IPS-NIHi7 (cell line): ENCODE results near the gene FBXO17.
"Not testable (repeated sequence)": the region's sequence is repeated elsewhere in the genome, so short reads cannot be mapped to it uniquely, and the experiment has no call there.

Source experiments
- DNase-seq: peaks from one replicate; pipeline ENCODE4 v3.0.0; 2012; ENCODE audit warnings: mixed read lengths; ENCODE audit errors: extremely low spot score

FBXO17 gene

DNA sequence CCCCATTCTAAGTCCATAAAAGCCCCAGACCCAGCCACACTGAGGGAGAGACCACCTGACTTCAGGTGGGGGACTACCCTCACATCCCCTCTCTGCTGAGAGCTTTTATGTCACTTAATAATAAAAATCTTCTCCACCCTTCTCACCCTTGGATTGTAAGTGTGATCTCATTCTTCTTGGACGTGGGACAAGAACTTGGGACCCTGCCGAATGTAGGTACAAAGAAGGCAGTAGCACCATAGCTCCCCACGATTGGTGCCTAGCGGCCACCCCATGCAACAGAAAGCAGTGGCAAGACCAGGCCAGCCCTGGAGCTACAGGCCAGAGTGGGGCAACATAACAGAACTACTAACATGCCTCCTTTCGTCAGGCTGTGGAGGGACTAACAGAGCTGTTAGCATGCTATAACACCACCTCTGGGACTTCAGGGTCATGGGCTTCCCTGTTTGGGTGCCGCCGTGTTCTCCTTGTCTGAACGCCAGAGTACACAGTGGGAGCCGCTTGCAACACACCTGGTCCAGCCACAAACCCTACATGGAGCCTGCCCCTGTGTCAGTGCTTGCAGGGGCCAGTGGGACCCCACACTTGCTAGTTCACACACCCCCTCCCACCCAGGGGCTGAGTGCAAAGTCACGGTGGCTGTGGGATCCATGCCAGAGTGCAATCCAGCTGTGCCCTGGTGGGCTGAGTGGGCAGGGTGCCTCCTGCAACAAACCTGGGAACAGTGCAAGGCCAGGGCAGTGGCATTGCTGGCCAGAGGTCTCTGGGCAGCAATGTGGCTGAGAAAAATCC lies 5.2 kb upstream of the FBXO17 start:
- DNase-seq = no peak

GRCh38 chr19:38979812-38980211 lies 4.3 kb upstream of the FBXO17 start:
- DNase-seq = no peak

GRCh38 chr19:38978326-38978689 lies 2.8 kb upstream of the FBXO17 start:
- DNase-seq = no peak

- no peak for DNase-seq
These were observed 2.1 kb upstream of the FBXO17 start for GRCh38 chr19:38977445-38978325.

DNA sequence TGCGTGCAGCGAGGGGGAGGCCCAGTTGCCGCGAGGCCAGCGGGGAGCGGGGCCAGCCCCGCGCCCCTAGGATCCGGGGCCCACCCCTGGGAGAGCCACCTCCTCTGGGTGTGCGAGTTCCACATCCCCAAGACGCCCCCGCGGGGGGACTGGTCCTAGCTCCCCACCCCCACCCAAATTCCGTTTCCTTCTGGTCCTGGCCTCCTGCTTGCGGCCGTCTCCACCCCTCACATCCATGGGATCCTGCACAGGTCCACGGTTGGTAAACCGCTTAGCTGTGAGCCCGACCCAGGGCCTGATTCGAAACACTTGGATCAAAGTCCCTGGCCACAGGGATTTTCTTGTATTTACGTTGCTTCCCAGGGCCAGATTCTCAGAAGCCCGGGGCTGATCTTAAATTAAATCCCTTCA lies 324 bp upstream of the FBXO17 start:
- DNase-seq = peak; percentile 30

- no peak for DNase-seq
These were observed 823 bp downstream of the FBXO17 start for GRCh38 chr19:38974624-38975213.

DNA sequence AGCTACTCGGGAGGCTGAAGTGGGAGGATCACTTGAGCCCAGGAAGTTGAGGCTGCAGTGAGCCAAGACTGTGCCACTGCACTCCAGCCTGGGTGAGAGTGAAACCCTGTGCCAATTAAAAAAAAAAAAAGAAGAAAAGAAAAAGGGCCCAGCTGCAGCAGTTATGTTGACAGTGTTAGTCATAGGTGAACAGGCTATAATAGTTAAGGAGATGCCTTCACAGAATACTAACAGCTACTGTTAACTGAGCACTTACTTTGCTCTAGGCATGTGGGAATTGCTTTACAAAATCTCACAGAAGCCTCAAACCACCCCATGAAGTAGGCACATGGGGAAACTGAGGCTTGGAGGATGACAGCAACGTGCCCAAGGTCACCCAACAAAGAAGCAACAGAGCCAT lies 3.9 kb downstream of the FBXO17 start:
- DNase-seq = no peak

- DNase-seq = no peak
These were observed 4.6 kb downstream of the FBXO17 start for GRCh38 chr19:38970664-38971532.

- DNase-seq = not testable (repeated sequence)
These were observed 9.4 kb downstream of the FBXO17 start for GRCh38 chr19:38966149-38966548.

DNA sequence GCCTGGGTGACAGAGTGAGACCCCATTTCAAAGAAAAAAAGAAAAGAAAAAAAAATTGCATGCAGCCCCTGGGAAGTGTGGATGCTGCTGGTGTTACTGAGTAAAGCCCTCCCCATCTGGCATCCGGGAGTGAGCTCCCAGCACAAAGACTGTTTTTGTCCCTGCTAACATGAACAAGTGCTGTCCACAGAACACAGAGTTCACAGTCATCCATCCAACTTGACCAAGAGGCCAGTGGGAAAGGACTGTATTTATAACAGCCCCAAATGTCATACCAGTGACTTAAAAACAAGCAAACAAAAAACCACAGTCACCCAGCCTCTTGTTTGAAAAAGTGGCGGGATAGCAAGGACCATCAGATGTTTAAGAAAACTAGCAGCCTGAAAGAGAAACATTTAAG lies 10.8 kb downstream of the FBXO17 start:
- DNase-seq = no peak

DNA sequence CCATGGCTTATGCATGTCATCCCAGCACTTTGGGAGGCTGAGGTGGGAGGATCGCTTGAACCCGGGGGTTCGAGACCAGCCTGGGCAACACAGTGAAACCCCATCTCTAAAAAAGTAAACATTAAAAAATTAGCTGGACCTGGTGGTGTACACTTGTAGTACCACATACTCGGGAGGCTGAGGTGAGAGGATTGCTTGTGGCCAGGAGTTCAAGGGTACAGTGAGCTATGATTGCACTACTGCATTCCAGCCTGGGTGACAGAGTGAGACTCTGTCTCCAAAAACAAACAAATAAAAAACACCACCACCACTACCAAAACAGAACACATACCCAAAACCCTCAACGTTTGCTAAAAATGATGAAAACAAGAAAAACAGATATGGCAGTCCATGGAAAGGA lies 15.9 kb downstream of the FBXO17 start:
- no peak for DNase-seq

DNA sequence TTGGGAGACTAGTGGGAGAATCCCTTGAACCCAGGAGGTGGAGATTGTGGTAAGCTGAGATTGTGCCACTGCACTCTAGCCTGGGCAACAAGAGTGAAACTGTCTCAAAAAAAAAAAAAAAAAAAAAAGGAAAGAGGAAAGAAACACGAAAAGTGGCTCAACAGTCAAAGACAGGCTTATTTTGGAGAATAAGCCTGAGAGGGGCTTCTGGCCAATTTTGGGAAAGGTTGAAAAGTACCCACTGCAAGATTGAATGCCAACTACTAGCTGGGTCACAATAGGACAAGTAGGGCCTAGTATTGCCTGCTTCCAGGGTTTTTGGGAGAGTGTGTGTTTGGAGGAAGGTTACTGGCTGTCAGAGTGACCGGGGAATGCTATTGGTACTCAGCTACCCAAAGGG lies 17.2 kb downstream of the FBXO17 start:
- no peak for DNase-seq

GRCh38 chr19:38956264-38956663 lies 19.3 kb downstream of the FBXO17 start:
- no peak for DNase-seq

DNA sequence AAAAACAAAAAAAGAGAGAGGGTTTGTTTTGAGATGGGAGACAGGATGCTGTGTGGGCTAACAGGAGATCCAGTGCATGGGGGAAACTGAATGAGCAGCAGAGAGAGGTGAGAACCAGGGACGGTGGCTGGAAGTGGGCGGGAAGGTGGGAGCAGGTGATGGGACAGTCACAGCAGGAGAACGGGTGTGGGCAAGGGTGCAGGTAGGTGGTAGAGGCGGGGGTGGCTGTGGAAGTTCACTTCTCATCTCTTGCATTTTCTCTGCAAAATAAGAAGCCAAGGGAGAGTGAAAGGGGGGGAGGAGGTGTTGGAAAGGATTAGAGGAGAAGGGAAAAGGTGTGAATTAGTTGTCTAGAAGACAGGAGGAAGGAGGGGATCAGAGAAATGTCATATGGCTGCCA lies 21.9 kb downstream of the FBXO17 start:
- no peak for DNase-seq

DNA sequence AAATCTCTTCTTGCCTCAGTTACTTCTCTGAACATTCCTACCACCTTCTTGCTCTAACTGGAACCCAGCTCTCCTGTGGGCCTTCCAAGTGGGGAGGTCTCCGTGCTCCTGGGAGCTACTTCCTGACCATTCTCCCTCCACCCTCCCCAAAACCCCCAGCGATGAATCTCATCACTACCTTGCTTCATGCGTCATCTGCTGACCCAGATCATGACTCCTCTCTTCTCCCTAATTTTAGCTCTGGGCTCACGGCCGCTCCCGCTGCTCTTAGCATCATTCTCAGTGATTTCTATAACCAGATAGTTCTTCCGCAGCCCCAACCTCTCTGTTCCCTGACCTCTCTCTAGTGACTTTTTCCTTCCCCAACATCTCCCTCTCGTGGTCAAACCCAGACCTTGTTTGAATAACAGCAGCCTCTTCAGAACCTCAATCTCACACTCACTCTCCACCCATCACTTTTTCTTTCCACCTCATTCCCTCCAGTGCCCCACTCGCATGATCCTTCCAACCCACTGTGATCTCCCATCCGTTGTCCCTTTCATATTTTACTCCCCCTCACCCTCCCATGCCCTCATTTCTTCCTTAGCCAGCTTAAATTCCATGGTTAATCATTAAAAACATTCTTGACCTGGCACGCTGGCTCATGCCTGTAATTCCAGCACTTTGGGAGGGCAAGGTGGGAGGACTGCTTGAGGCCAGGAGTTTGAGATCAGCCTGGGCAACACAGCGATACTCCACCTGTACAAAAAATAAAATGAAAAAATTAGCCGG lies 23.0 kb downstream of the FBXO17 start:
- DNase-seq = peak; percentile 61

DNA sequence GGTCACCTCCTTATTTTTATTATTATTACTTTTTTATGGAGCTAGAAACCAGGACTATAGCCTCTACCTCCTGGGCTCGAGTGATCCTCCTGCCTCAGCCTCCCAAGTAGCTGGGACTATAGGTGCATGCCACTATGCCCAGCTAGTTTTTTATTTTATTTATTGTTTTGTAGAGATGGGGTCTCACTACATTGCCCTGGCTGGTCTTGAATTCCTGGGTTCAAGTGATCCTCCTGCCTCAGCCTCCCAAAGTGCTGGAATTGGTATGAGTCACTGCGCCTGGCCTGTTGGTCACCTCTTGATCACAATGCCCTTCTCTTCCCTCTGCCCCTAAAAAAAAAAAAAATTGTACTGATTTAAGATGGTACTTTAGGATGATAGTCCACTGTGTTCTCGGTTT lies 24.4 kb downstream of the FBXO17 start:
- no peak for DNase-seq

DNA sequence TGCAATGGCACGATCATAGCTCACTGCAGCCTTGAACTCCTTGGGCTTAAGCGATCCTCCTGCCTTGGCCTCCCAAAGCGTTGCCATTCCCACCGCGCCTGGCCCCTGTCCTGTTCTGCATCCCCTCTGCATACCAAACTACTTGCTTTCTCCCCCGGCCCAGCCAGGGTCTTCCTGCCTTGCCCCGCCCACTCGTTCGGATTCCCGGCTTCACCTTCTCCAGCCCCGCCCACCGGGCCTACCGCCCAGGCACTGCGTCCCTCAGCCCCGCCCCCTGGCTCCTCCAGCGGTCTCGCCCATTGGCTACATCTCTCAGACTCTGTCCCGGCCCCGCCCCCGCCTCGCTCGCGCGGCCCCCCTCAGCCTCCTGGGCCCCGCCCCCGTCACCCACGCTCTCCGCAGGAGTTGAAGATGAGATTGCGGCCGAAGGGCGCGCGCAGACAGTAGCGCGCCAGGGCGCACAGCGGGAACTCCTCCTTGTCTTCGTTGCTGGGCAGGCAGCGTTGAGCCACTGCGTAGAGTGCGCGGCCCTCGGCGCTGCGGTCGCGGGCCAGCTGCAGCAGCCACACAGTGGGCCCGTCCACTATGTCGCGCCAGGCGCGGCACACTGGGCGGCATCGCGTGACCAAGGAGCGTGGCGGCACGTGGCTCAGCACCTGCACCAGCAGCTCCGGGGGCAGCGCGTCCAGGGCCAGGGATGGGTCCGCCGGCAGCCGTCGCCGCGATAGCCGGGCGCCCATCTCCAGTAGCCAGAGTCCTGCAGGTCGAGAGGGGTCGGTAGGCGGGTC lies 25.8 kb downstream of the FBXO17 start:
- DNase-seq = peak; percentile 99

DNA sequence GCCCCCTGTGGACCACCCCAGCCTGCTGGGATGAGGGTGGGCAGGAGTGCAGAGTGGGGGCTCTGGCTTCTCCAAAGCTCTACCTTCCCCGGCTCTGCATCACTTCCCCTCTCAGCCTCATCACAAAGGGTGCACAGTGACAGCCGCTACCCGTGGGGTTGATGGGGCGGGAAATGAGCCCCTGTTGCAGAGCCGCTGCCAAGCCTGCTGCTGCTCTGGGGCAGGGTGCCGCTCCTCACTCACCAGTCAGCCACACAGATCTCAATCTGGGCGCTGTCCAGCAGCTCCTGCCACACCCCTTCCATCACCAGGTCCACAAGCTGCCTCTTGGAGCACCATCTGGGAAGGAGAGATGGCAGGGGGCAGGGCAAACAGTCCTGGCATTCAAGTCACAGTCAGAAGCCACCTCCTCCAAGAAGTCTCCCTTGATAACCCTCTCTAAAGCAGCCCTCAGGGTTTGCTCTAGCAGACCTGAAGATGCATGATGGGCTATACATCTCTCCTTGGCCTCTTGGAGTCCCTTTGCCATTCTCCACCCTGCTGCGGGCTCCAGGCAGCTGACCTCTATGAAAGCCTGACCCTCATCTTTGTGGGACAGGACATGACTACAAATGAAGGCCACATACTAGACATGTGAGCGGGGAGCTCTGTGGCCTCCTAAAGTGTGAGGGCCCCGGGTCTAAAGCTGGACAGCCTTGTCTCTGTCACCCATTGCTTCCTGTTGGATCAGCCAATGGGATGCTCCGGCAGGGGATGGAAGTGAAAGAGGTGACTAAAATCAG lies 29.1 kb downstream of the FBXO17 start:
- DNase-seq = no peak

GRCh38 chr19:38945562-38946228 lies 29.8 kb downstream of the FBXO17 start:
- DNase-seq = no peak
